ENCODE data around the gene C3.

DNA sequence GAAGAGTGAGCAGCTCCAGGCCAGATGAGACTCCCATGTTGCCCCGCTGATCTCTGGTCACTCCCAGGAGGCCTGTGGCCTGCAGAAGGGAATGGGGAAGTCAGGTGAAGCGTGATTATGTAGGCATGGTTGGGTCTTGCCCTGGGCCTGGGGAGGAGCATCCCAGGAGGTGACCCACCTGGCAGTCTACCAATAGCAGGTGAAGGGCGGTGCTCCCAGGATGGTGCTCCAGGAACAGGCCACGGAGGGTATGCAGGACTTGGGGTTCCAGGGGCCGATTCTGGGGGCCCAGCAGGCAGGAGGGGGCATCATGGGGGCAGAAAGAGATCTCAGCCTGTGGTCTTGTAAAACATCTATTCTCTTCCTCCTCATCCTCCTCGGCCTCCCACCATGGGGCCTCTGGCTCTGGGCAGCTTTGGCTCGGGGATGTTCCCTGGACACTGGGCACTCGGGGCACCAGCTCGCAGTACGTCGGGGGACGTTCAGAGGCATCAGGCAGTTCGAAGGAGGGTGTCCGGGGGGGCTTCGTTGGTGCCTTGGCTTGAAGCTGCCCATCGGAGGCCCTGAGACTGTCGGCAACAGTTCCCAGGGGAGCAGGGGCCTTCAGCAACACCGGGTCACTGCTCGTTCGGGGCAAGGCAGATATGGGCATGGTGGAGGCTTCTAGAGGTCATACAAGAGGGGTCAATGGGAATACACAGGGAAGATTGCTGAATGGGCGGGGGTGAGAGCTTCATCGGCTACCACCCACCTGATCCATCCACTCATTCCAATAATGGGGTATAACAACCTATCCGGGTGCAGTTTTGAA, 34.4 kb upstream of the C3 start:
- TF ChIP-seq, protein P1, sequence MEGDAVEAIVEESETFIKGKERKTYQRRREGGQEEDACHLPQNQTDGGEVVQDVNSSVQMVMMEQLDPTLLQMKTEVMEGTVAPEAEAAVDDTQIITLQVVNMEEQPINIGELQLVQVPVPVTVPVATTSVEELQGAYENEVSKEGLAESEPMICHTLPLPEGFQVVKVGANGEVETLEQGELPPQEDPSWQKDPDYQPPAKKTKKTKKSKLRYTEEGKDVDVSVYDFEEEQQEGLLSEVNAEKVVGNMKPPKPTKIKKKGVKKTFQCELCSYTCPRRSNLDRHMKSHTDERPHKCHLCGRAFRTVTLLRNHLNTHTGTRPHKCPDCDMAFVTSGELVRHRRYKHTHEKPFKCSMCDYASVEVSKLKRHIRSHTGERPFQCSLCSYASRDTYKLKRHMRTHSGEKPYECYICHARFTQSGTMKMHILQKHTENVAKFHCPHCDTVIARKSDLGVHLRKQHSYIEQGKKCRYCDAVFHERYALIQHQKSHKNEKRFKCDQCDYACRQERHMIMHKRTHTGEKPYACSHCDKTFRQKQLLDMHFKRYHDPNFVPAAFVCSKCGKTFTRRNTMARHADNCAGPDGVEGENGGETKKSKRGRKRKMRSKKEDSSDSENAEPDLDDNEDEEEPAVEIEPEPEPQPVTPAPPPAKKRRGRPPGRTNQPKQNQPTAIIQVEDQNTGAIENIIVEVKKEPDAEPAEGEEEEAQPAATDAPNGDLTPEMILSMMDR (IDR thresholded peaks at IDR 0.05 in 2 of 3, conservative IDR thresholded peaks at IDR 0.05 in 1 of 3; ENCODE audit: borderline replicate concordance in 1 of 3, insufficient read depth in 1 of 3, low read depth in 2 of 3, low read length in 2 of 3), result no peak
- no peak for TF ChIP-seq ZNF274 (IDR thresholded peaks at IDR 0.05; ENCODE audit: low read depth, low read length)
- no peak for TF ChIP-seq EZH2 (IDR thresholded peaks at IDR 0.05)
- TF ChIP-seq SP1 (IDR thresholded peaks at IDR 0.05; ENCODE audit: low read depth), result no peak
- TF ChIP-seq POLR2A (IDR thresholded peaks at IDR 0.05; ENCODE audit: borderline replicate concordance, extremely low read depth, insufficient read depth, insufficient read length), result no peak
- no peak for TF ChIP-seq EZH2phosphoT487 (IDR thresholded peaks at IDR 0.05; ENCODE audit: borderline replicate concordance)
